ENCODE results near the gene LMNB1.
"Not testable (repeated sequence)": the region's sequence is repeated elsewhere in the genome, so short reads cannot be mapped to it uniquely, and the experiment has no call there.

Gene LMNB1

GRCh38 chr5:126776499-126777256 lies at the start of gene LMNB1:
LMNB1 (plus strand) TSS chr5:126777136; CDS start chr5:126777509, 373 bp downstream.
- peak; percentile 98 for DNase-seq (ENCODE audit: low spot score)

GRCh38 chr5:126732716-126733115 lies 44.2 kb upstream of the LMNB1 start:
- no peak for DNase-seq (ENCODE audit: low spot score)

- DNase-seq (ENCODE audit: low spot score) = not testable (repeated sequence)
These were observed 42.4 kb upstream of the LMNB1 start for GRCh38 chr5:126734573-126734972.

GRCh38 chr5:126736141-126736540 lies 40.8 kb upstream of the LMNB1 start:
- DNase-seq (ENCODE audit: low spot score) = no peak

- no peak for DNase-seq (ENCODE audit: low spot score)
These were observed 35.6 kb upstream of the LMNB1 start for GRCh38 chr5:126741361-126741760.

GRCh38 chr5:126742425-126742824 lies 34.5 kb upstream of the LMNB1 start:
- no peak for DNase-seq (ENCODE audit: low spot score)

- DNase-seq (ENCODE audit: low spot score) = no peak
These were observed 32.1 kb upstream of the LMNB1 start for GRCh38 chr5:126744836-126745235.

GRCh38 chr5:126745259-126745992 lies 31.5 kb upstream of the LMNB1 start:
- no peak for DNase-seq (ENCODE audit: low spot score)

- no peak for DNase-seq (ENCODE audit: low spot score)
These were observed 30.6 kb upstream of the LMNB1 start for GRCh38 chr5:126746290-126746689.

- DNase-seq (ENCODE audit: low spot score) = no peak
These were observed 24.7 kb upstream of the LMNB1 start for GRCh38 chr5:126752081-126752785.

- no peak for DNase-seq (ENCODE audit: low spot score)
These were observed 23.7 kb upstream of the LMNB1 start for GRCh38 chr5:126753227-126753626.

GRCh38 chr5:126754609-126755008 lies 22.3 kb upstream of the LMNB1 start:
- DNase-seq (ENCODE audit: low spot score) = no peak

- no peak for DNase-seq (ENCODE audit: low spot score)
These were observed 21.3 kb upstream of the LMNB1 start for GRCh38 chr5:126755593-126755992.

- no peak for DNase-seq (ENCODE audit: low spot score)
These were observed 19.1 kb upstream of the LMNB1 start for GRCh38 chr5:126757713-126758357.

GRCh38 chr5:126763371-126763770 lies 13.6 kb upstream of the LMNB1 start:
- DNase-seq (ENCODE audit: low spot score) = no peak

GRCh38 chr5:126769703-126770102 lies 7.2 kb upstream of the LMNB1 start:
- no peak for DNase-seq (ENCODE audit: low spot score)

GRCh38 chr5:126773536-126773935 lies 3.4 kb upstream of the LMNB1 start:
- DNase-seq (ENCODE audit: low spot score) = not testable (repeated sequence)

GRCh38 chr5:126774595-126774994 lies 2.3 kb upstream of the LMNB1 start:
- not testable (repeated sequence) for DNase-seq (ENCODE audit: low spot score)

GRCh38 chr5:126777257-126777974 lies 480 bp downstream of the LMNB1 start:
- peak; percentile 75 for DNase-seq (ENCODE audit: low spot score)

- peak; percentile 95 for DNase-seq (ENCODE audit: low spot score)
These were observed 1.2 kb downstream of the LMNB1 start for GRCh38 chr5:126777975-126778674.
